HFFc6 (cell line): ENCODE results near the gene PIGQ. TPM values are rescaled to one million over a fixed set of nuclear protein-coding genes. Genes with fewer than 3 reads are reported as not detected.

Source experiments
- DNase-seq: peaks from one replicate; pipeline ENCODE4 v3.0.0-alpha.2; 2018
- H3K27ac Mint-ChIP-seq: 2 replicates; pipeline ENCODE4 v1.8.0; 2020; ENCODE audit warnings: mild to moderate bottlenecking, mixed read lengths
- H3K27me3 Mint-ChIP-seq: 2 replicates; pipeline ENCODE4 v1.8.0; 2021; ENCODE audit warnings: mild to moderate bottlenecking, moderate library complexity, mixed read lengths; ENCODE audit not compliant: insufficient read depth
- H3K36me3 Mint-ChIP-seq: 2 replicates; pipeline ENCODE4 v1.8.0; 2021; ENCODE audit warnings: low read depth, mixed read lengths
- H3K4me1 Mint-ChIP-seq: 2 replicates; pipeline ENCODE4 v1.8.0; 2020; ENCODE audit warnings: low read depth, mixed read lengths
- H3K4me3 Mint-ChIP-seq: 2 replicates; pipeline ENCODE4 v1.8.0; 2020; ENCODE audit warnings: mild to moderate bottlenecking, moderate library complexity, mixed read lengths
- H3K9me3 Mint-ChIP-seq: 2 replicates; pipeline ENCODE4 v1.8.0; 2020; ENCODE audit warnings: mild to moderate bottlenecking, mixed read lengths
- total RNA-seq, 6 experiments: library from RNA; stranded (reverse); fragmentation: NEBNext Ultra II Directional; extraction: Animal tissue kit (Norgen Biotek cat#: 25700); gene quantifications; 2 replicates in 1 of 6; 3 replicates in 5 of 6; pipeline ENCODE4 v1.2.3, GENCODE V29; 2021
- TF ChIP-seq, protein P1 (sequence below): fragments of 200-600 bp; sonication (generic); IDR thresholded peaks from 2 replicates; pipeline ENCODE4 v1.5.0; 2021; ENCODE audit warnings: antibody characterized with exemption, mild to moderate bottlenecking

The PIGQ gene
- total RNA-seq, 6 experiments from 2014 or later, result 30.4 to 39.5 (median 35.4) TPM

DNA sequence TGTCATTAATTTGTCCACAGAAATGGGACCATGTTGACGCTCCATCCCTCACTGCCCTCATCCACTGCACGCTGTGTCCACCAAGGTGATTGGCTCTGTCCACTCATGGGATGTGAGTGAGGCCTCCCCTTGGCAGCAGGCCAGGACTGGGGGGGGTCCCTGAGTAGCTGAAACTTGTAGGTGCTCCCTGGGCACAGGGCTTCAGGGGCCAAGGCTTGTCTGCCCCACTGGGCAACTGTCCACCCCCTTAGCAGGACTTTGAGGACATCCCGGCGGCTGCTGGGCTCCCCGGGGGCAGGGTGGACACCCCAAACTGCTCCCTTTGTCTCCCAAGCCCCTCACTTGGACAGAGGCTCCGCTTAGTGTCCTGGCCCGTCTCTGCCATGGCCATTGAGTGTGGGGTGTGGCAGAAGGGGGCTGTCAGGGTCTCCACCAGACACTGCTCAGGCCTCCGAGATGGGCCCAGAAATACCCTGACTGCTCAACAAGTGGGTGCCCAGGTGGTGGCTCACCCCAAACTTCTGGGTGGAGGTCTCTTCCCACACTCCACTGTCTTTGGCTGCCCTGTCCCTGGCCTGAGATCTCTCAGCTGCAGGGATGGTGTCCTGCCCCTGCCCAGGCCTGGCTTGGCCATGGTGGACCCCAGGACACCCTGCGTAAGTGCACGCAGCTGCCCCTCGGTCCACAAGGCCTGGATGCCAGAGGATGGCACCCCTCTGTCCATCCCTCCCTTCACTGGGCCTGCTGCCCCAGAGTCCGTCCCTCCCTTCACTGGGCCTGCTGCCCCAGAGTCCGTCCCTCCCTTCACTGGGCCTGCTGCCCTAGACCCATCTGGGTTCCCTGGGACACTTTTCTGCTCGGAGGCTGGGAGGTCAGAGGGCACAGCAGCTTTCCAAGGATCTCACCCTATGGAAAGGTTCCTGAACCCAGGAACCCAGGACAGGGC lies 17.1 kb downstream of the PIGQ start:
- DNase-seq, result no peak
- Mint-ChIP-seq H3K27ac (peak overlapping the region; percentile 97), H3K9me3 (no peaks in the 10 kb centered on the region), H3K4me1 (peaks cover 33% of the 10 kb centered on the region), H3K36me3 (peaks cover 4% of the 10 kb centered on the region; the same call in 1 of the 2 replicates), H3K4me3 (peak overlapping the region; percentile 95), H3K27me3 (peaks cover 9% of the 10 kb centered on the region)
- TF ChIP-seq, protein P1, sequence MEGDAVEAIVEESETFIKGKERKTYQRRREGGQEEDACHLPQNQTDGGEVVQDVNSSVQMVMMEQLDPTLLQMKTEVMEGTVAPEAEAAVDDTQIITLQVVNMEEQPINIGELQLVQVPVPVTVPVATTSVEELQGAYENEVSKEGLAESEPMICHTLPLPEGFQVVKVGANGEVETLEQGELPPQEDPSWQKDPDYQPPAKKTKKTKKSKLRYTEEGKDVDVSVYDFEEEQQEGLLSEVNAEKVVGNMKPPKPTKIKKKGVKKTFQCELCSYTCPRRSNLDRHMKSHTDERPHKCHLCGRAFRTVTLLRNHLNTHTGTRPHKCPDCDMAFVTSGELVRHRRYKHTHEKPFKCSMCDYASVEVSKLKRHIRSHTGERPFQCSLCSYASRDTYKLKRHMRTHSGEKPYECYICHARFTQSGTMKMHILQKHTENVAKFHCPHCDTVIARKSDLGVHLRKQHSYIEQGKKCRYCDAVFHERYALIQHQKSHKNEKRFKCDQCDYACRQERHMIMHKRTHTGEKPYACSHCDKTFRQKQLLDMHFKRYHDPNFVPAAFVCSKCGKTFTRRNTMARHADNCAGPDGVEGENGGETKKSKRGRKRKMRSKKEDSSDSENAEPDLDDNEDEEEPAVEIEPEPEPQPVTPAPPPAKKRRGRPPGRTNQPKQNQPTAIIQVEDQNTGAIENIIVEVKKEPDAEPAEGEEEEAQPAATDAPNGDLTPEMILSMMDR, result no peak

DNA sequence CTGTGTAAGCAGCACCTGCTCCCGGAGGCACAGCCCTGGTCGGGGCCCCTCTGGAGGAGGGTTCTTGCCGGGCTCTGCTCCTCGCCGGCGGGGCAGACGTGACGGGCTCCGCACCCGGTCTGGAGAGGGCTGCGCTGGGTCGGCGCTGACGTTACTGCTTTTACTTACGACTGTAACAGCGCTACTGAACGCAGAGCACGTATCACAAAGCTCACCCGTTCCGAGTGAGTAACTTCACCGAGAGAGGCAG lies 18.8 kb downstream of the PIGQ start:
- Mint-ChIP-seq H3K27ac (peak overlapping the region; percentile 97), H3K4me3 (peak overlapping the region; percentile 95), H3K4me1 (peaks cover 37% of the 10 kb centered on the region), H3K27me3 (peaks cover 9% of the 10 kb centered on the region), H3K36me3 (peaks cover 4% of the 10 kb centered on the region; the same call in 1 of the 2 replicates), H3K9me3 (no peaks in the 10 kb centered on the region)
- peak; percentile 59 for DNase-seq
- TF ChIP-seq, protein P1, result no peak

DNA sequence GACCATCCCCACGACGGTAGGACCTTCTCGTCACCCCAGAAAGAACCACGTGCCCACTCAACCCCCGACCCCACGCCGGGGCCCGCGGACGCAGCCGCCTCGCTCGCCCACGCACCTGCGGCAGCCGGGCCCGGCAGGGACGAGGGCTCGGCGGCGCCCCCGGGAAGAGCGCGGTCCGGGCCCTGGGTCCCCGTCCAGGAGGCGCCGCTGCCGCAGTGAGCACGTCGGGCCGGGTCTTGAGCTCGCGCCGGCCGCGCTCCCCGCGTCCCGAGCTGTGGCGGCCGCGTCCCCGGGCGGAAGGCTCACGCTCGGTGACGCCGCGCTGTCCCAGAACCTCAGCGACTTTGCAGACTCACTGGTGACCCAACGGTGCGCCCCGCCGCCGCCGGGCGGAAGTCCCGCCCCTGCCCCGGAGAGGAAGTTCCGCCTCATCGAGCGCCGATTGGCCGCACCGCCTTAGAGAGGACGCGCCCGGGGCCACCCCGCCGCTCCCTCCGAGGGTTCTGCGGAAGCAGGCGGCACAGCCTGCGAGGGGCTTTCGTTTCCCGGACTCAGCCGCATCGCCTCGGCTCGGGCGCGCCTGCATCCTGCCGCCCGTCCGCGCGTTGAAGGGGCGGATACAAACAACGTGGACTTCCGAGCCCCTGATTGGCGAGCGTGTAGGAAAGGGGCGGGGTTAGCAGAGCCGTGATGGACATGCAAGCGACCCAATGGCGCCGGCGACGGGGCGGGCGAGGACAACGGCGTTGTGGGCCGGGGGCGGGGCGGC lies 19.3 kb downstream of the PIGQ start:
- H3K4me3 Mint-ChIP-seq, result peak overlapping the region; percentile 95
- peaks cover 9% of the 10 kb centered on the region for H3K27me3 Mint-ChIP-seq
- peak overlapping the region; percentile 98 for H3K27ac Mint-ChIP-seq
- DNase-seq, result peak; percentile 92
- peaks cover 37% of the 10 kb centered on the region for H3K4me1 Mint-ChIP-seq
- H3K36me3 Mint-ChIP-seq, result peaks cover 4% of the 10 kb centered on the region; the same call in 1 of the 2 replicates
- no peaks in the 10 kb centered on the region for H3K9me3 Mint-ChIP-seq
- TF ChIP-seq, protein P1, result no peak

DNA sequence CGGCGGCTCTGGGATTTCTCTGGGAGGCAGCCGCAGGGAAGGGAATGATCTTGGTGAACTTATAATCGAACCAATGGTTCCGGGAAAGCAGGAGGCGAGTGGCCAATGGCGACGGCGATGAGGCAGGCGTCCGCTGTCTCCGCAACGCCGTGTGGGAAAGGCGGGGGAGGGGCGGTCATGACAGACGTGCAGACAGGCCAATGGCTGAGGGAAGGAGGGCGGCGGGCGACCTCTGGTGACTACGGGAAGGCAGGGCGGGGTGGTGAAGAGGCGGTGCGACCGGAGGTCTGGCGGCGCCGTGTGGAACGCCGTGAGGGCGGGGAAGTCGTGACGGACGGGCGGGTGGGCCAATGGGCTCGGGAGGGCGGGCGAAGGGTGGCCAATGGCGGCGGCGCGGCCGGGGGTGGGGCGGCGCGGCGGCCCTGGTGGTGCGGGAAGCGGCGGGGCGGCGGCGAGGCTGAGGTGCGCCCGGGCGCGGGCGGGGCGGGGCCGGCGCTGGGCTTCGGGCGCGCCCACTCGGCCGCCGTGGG lies 20.0 kb downstream of the PIGQ start, which contains the start of gene RAB40C:
Gene RAB40C, plus strand, starts transcription at position 409 of the 530 bp plus-strand sequence. CDS start 226 bp downstream, outside the sequence.
- peaks cover 4% of the 10 kb centered on the region; the same call in 1 of the 2 replicates for H3K36me3 Mint-ChIP-seq
- peak within 1 kb of the TSS; percentile 95 for H3K4me3 Mint-ChIP-seq
- H3K4me1 Mint-ChIP-seq, result peaks cover 37% of the 10 kb centered on the region
- peak; percentile 98 for DNase-seq
- H3K27me3 Mint-ChIP-seq, result peaks cover 9% of the 10 kb centered on the region
- peak within 1 kb of the TSS; percentile 98 for H3K27ac Mint-ChIP-seq
- TF ChIP-seq, protein P1, result peak; percentile 50
- no peaks in the 10 kb centered on the region for H3K9me3 Mint-ChIP-seq

DNA sequence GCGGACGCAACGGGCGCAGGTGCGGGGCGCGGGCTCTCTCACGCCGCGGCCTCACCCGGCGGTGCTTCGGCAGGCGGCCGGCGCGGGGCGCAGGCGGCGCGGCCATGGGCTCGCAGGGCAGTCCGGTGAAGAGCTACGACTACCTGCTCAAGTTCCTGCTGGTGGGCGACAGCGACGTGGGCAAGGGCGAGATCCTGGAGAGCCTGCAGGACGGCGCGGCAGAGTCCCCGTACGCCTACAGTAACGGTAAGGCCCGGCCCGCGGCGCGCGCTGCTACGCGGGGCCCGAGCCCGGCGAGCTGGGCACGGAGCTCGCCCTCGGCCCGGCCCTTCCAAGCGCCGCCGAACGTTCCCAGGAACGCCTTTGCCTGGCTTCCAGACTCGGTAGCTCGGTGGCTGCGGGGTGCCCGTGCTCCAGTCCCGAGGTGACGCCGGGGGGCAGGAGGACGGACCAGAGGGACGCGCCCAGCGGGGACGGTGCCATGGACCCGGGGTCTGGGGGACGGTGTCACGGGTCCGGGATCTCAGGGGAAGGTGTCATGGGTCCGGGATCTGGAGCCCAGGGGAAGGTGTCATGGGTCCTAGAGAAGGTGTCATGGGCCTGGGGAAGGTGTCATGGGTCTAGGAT lies 20.5 kb downstream of the PIGQ start:
- DNase-seq, result no peak
- H3K4me1 Mint-ChIP-seq, result peaks cover 37% of the 10 kb centered on the region
- peaks cover 4% of the 10 kb centered on the region; the same call in 1 of the 2 replicates for H3K36me3 Mint-ChIP-seq
- peaks cover 9% of the 10 kb centered on the region for H3K27me3 Mint-ChIP-seq
- TF ChIP-seq, protein P1, result no peak
- H3K4me3 Mint-ChIP-seq, result peak overlapping the region; percentile 91
- H3K27ac Mint-ChIP-seq, result peak overlapping the region; percentile 42
- H3K9me3 Mint-ChIP-seq, result no peaks in the 10 kb centered on the region
